A549 (cell line): ENCODE results near the gene MLC1.

ENCODE experiments used
- CTCF ChIP-seq: fragments of >200 bp; sonication (Bioruptor Twin); formaldehyde crosslinking; IDR thresholded peaks from 3 replicates; pipeline ENCODE4 v1.5.1; 2016
- HDAC2 ChIP-seq: fragments of 200-600 bp; sonication (generic); IDR thresholded peaks from 2 replicates; pipeline ENCODE4 v1.6.1; 2016
- JUNB ChIP-seq: fragments of >200 bp; sonication (Bioruptor Twin); formaldehyde crosslinking; IDR thresholded peaks from 2 replicates; pipeline ENCODE4 v1.6.1; 2016
- RFX5 ChIP-seq: fragments of 450-650 bp; IDR thresholded peaks from 2 replicates; pipeline ENCODE4 v1.7.1; 2014; ENCODE audit warnings: antibody characterized with exemption, mild to moderate bottlenecking, moderate library complexity
- TF ChIP-seq, protein P1 (sequence below): IDR thresholded peaks from 2 replicates; pipeline ENCODE4 v1.6.1; 2012

DNA sequence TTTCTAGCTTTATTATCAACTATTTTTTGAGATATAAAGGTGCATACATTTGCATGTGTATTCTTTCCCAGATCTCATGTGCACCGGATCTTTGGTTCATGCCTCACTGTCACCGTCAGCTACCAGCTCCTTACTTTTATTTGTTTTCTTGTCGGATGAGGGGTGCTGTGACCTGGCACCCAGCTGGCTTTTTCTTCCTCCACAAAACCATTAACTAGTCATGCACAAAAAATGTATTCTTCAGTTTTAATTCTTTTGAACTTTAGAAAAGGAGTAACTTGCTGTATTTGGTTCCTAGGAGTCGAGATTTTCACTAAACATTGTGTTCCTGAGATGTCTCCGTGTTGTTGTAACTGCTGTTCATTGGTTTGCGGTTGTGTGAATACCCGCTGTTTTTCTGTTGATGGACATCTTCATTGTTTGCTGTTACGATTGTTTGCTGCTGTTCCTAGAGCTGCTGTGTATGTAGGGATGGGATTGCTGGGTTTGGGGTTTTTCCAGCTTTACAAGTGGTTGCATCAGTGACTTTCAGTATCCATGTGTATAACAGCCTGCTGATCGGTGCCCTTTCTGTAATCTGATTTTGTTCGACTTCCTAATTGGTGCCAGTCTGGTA, 44.0 kb upstream of the MLC1 start:
- TF ChIP-seq CTCF (no peak), JUNB (no peak), RFX5 (no peak), HDAC2 (no peak)
- TF ChIP-seq, protein P1, sequence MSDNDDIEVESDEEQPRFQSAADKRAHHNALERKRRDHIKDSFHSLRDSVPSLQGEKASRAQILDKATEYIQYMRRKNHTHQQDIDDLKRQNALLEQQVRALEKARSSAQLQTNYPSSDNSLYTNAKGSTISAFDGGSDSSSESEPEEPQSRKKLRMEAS = no peak
